ENCODE results near the gene RNF39. TPM values are rescaled to one million over a fixed set of nuclear protein-coding genes. Genes with fewer than 3 reads are reported as not detected.

Gene RNF39
- total and polyA plus RNA-seq, 2 experiments from 2014 or later, result 0.50 to 0.94 TPM

- no peak for TF ChIP-seq ZNF462 (CRISPR knock-in tag; IDR thresholded peaks at IDR 0.05)
- no peak for TF ChIP-seq POLR2AphosphoS5 (IDR thresholded peaks at IDR 0.05; ENCODE audit: low read depth)
- no peak for TF ChIP-seq STAT1 (IDR thresholded peaks at IDR 0.05; ENCODE audit: unreplicated experiment)
- no peak for TF ChIP-seq NANOG (IDR thresholded peaks at IDR 0.05; ENCODE audit: borderline replicate concordance)
- TF ChIP-seq REST (IDR thresholded peaks at IDR 0.05; ENCODE audit: unreplicated experiment), result no peak
- TF ChIP-seq CREB1 (CRISPR knock-in tag; IDR thresholded peaks at IDR 0.05; ENCODE audit: low read depth), result no peak
Observed at GRCh38 chr6:30102414-30102969, 26.9 kb upstream of the RNF39 start (continued).
